IPS-18a (cell line): ENCODE results near the gene OTOA.
A peak's percentile ranks its signal among the peaks of the same experiment; 100 is the strongest.
"Not testable (repeated sequence)": the region's sequence is repeated elsewhere in the genome, so short reads cannot be mapped to it uniquely, and the experiment has no call there.

Experiments used
- H3K27ac ChIP-seq: one replicate; pipeline ENCODE4 v1.5.1; 2013; ENCODE audit warnings: low read length
- H3K27me3 ChIP-seq: one replicate; pipeline ENCODE4 v1.6.1; 2013; ENCODE audit warnings: mild to moderate bottlenecking, low read length; ENCODE audit not compliant: control insufficient read depth, insufficient read depth
- H3K36me3 ChIP-seq: one replicate; pipeline ENCODE4 v1.6.1; 2013; ENCODE audit warnings: low read depth, low read length; ENCODE audit not compliant: control insufficient read depth
- H3K4me1 ChIP-seq: one replicate; pipeline ENCODE4 v1.6.1; 2013; ENCODE audit warnings: low read depth, low read length; ENCODE audit not compliant: control insufficient read depth
- H3K4me3 ChIP-seq: one replicate; pipeline ENCODE4 v1.5.1; 2013; ENCODE audit warnings: low read length
- H3K9ac ChIP-seq: one replicate; pipeline ENCODE4 v1.6.1; 2013; ENCODE audit warnings: mild to moderate bottlenecking, low read length, moderate library complexity
- H3K9me3 ChIP-seq: one replicate; pipeline ENCODE4 v1.6.1; 2013; ENCODE audit warnings: low read depth, low read length; ENCODE audit not compliant: control insufficient read depth

The OTOA gene

DNA sequence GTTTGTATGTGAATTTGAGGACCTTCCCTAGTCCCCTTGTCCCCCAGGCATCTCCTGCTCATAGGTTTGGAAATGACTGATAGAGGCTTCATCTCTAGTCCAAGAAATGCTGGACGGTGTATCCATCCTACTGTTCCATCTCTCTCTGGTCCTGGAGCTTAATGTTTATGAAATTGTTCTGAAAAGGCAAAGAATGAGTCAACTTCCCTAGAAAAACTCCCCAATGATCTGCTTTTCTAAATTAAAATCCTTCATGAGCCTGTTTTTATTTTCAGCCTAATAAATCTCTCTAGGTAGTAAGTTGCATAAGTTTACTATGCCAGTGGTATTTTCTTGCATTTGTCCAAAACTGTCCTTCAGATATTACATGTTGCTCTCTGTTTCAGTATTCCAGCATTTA, 9.3 kb upstream of the OTOA start:
- no peak overlapping the region for H3K9ac ChIP-seq
- no peak overlapping the region for H3K4me3 ChIP-seq
- peaks cover 4% of the 10 kb centered on the region for H3K36me3 ChIP-seq
- no peaks in the 10 kb centered on the region for H3K9me3 ChIP-seq
- no peaks in the 10 kb centered on the region for H3K4me1 ChIP-seq
- no peaks in the 10 kb centered on the region for H3K27me3 ChIP-seq
- H3K27ac ChIP-seq: no peak overlapping the region

DNA sequence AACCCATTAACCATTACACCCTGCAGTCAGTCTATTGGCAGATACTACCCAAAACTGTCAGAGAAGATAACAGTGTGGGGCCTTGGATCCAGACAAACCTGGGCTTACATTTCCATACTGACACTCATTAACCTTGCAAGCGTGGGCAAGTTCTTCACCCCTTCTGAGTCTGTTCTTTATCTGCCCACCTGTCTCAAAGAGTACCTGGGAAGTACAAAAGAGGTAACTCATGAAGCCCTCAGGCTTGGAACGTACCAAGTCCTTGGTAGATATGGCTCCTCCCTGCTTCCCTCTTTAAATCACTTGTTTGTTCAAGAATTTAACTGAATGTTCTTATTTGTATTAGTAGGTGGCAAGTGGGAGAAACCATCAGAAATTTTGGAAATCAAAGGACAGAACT, 8.9 kb upstream of the OTOA start:
- no peak overlapping the region for H3K4me3 ChIP-seq
- no peaks in the 10 kb centered on the region for H3K9me3 ChIP-seq
- H3K9ac ChIP-seq: no peak overlapping the region
- H3K4me1 ChIP-seq: no peaks in the 10 kb centered on the region
- H3K27ac ChIP-seq: no peak overlapping the region
- no peaks in the 10 kb centered on the region for H3K27me3 ChIP-seq
- H3K36me3 ChIP-seq: peaks cover 4% of the 10 kb centered on the region

- Histone ChIP-seq H3K9me3 (no peaks in the 10 kb centered on the region), H3K36me3 (peaks cover 4% of the 10 kb centered on the region), H3K4me3 (no peak overlapping the region), H3K4me1 (no peaks in the 10 kb centered on the region), H3K27ac (no peak overlapping the region), H3K9ac (no peak overlapping the region), H3K27me3 (no peaks in the 10 kb centered on the region)
Observed at GRCh38 chr16:21656795-21657768, 6.7 kb upstream of the OTOA start.

DNA sequence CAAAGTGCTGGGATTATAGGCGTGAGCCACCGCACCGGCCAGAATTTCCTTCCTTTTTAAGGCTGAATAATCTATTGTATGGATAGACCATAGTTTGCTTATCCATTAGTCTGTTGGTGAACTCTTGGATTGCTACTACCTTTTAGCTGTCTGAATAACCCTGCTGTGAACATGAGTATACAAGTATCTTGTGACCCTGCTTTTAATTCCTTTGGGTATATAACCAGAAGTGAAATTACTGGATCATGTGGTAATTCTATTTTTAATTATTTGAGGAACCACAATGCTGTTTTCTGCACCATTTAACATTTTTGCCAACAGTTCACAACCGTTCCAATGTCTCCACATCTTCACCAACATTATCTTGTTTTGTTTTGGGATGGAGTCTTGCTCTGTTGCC, 4.6 kb upstream of the OTOA start:
- no peak overlapping the region for H3K27ac ChIP-seq
- no peaks in the 10 kb centered on the region for H3K9me3 ChIP-seq
- H3K27me3 ChIP-seq: no peaks in the 10 kb centered on the region
- H3K4me1 ChIP-seq: no peaks in the 10 kb centered on the region
- H3K36me3 ChIP-seq: peaks cover 4% of the 10 kb centered on the region
- H3K4me3 ChIP-seq: no peak overlapping the region
- no peak overlapping the region for H3K9ac ChIP-seq

- H3K36me3 ChIP-seq: no peaks in the 10 kb centered on the region
- H3K9me3 ChIP-seq: no peaks in the 10 kb centered on the region
- peaks cover 8% of the 10 kb centered on the region for H3K4me1 ChIP-seq
- H3K9ac ChIP-seq: no peak overlapping the region
- no peak overlapping the region for H3K27ac ChIP-seq
- H3K27me3 ChIP-seq: no peaks in the 10 kb centered on the region
- H3K4me3 ChIP-seq: no peak overlapping the region
Observed at GRCh38 chr16:21664801-21665492, 1.2 kb downstream of the OTOA start.

DNA sequence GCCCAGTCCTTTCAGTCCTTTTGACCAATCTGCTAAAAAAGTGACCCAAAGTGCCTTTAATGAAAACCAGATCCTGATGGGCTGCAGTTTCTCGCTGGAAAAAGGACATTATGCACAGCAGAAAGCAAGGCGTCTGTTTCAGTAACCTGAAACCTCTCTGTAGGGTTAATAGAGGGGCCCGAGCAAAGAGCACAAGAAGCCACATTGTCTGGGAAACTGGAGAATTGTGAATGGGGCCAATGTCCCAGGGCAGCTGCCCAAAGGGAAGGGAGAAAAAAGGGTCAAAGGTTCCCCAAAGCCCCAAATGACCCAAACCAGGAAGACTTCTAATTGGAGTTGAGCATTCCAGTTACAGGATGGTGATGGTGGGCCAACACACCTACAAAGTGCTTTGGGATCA, 3.0 kb downstream of the OTOA start:
- Histone ChIP-seq H3K9ac (no peak overlapping the region), H3K4me3 (peak overlapping the region; percentile 12), H3K27ac (no peak overlapping the region), H3K4me1 (peaks cover 8% of the 10 kb centered on the region), H3K27me3 (no peaks in the 10 kb centered on the region), H3K36me3 (no peaks in the 10 kb centered on the region), H3K9me3 (no peaks in the 10 kb centered on the region)

GRCh38 chr16:21667575-21667974, 3.8 kb downstream of the OTOA start:
- no peaks in the 10 kb centered on the region for H3K9me3 ChIP-seq
- no peaks in the 10 kb centered on the region for H3K36me3 ChIP-seq

GRCh38 chr16:21673469-21673868, 9.7 kb downstream of the OTOA start:
- peaks cover 4% of the 10 kb centered on the region for H3K9me3 ChIP-seq
- H3K27ac ChIP-seq: no peak overlapping the region
- no peaks in the 10 kb centered on the region for H3K36me3 ChIP-seq
- no peaks in the 10 kb centered on the region for H3K27me3 ChIP-seq
- H3K9ac ChIP-seq: no peak overlapping the region
- no peaks in the 10 kb centered on the region for H3K4me1 ChIP-seq
- no peak overlapping the region for H3K4me3 ChIP-seq

More at GRCh38 chr16:21667575-21667974, 3.8 kb downstream of the OTOA start:
- H3K9ac ChIP-seq: no peak overlapping the region
- peaks cover 8% of the 10 kb centered on the region for H3K4me1 ChIP-seq
- H3K27me3 ChIP-seq: no peaks in the 10 kb centered on the region
- H3K27ac ChIP-seq: no peak overlapping the region
- no peak overlapping the region for H3K4me3 ChIP-seq

DNA sequence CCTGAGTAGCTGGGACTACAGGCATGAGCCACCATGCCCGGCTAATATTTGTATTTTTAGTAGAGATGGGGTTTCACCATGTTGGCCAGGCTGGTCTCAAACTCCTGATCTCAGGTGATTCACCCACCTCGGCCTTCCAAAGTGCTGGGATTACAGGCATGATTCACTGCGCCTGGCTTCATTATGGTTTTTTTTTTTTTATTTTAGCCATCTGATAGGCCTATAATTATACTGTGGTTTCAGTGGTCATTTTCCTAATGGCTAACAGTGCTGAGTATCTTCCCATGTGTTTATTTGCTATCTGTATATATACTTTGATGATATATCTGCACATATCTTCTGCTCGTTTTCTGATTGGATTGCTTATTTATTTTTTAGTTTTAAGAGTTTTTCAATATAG, 10.7 kb downstream of the OTOA start:
- H3K27me3 ChIP-seq, H3K9ac ChIP-seq, H3K4me3 ChIP-seq, H3K27ac ChIP-seq, H3K9me3 ChIP-seq, H3K4me1 ChIP-seq, H3K36me3 ChIP-seq: not testable (repeated sequence)

- H3K27me3 ChIP-seq: not testable (repeated sequence)
Observed at GRCh38 chr16:21680714-21681113, 16.9 kb downstream of the OTOA start.

GRCh38 chr16:21683184-21683583, 19.4 kb downstream of the OTOA start:
- Histone ChIP-seq H3K27me3 (no peaks in the 10 kb centered on the region), H3K9me3 (no peaks in the 10 kb centered on the region), H3K27ac (no peak overlapping the region), H3K36me3 (no peaks in the 10 kb centered on the region), H3K4me3 (no peak overlapping the region), H3K4me1 (no peaks in the 10 kb centered on the region), H3K9ac (no peak overlapping the region)

More at GRCh38 chr16:21680714-21681113, 16.9 kb downstream of the OTOA start:
- H3K36me3 ChIP-seq, H3K4me3 ChIP-seq, H3K27ac ChIP-seq, H3K4me1 ChIP-seq, H3K9ac ChIP-seq, H3K9me3 ChIP-seq: not testable (repeated sequence)
